Sigmoid colon (tissue), 7 donors: Measurements from ENCODE around the gene DCTN5. TPM values are rescaled to one million over a fixed set of nuclear protein-coding genes. Genes with fewer than 3 reads are reported as not detected.

Experiments used
- DNase-seq: peaks from one replicate; pipeline ENCODE4 v3.0.0-alpha.2; 2019
- H3K27ac ChIP-seq, 4 donors: fragments of 200-600 bp; sonication (generic); one replicate each; pipeline ENCODE4 v1.5.1; 2016 to 2019; ENCODE audit warnings: mild to moderate bottlenecking in 1 of 4
- H3K27me3 ChIP-seq, 3 donors: fragments of 200-600 bp; sonication (generic); one replicate each; pipeline ENCODE4 v1.5.1; 2019; ENCODE audit warnings: mild to moderate bottlenecking in 1 of 3
- H3K36me3 ChIP-seq, 4 donors: fragments of 200-600 bp; sonication (generic); one replicate each; pipeline ENCODE4 v1.5.1; 2016 to 2019
- H3K4me1 ChIP-seq, 4 donors: fragments of 200-600 bp; sonication (generic); one replicate each; pipeline ENCODE4 v1.5.1; 2017 to 2019
- H3K4me3 ChIP-seq, 4 donors: fragments of 200-600 bp; sonication (generic); one replicate each; pipeline ENCODE4 v1.5.1; 2017 to 2019; ENCODE audit warnings: mild to moderate bottlenecking in 2 of 4, moderate library complexity in 1 of 4
- H3K9me3 ChIP-seq, 4 donors: fragments of 200-600 bp in 3 of 4; sonication (generic) in 3 of 4; one replicate each; pipeline versions ENCODE4 v1.5.1 to v1.6.1; 2013 to 2019
- CTCF ChIP-seq, 4 experiments: fragments of 450-650 bp in 3 of 4; fragments of 200-600 bp in 1 of 4; IDR thresholded peaks; one replicate each; pipeline ENCODE4 v1.5.1; 2016 to 2019; ENCODE audit warnings: antibody characterized with exemption in 4 of 4, mild to moderate bottlenecking in 3 of 4, moderate library complexity in 2 of 4
- EP300 ChIP-seq, 4 donors: sonication (generic); formaldehyde crosslinking; IDR thresholded peaks; one replicate each; pipeline ENCODE4 v1.6.1; 2017; ENCODE audit warnings: antibody characterized with exemption in 4 of 4
- POLR2A ChIP-seq, 2 donors: fragments of 450-650 bp; IDR thresholded peaks; one replicate each; pipeline ENCODE4 v1.6.1; 2016; ENCODE audit warnings: antibody characterized with exemption in 2 of 2, mild to moderate bottlenecking in 2 of 2, moderate library complexity in 2 of 2
- POLR2AphosphoS5 ChIP-seq, 4 donors: sonication (generic); formaldehyde crosslinking; IDR thresholded peaks; one replicate each; pipeline ENCODE4 v1.6.1; 2017; ENCODE audit warnings: antibody characterized with exemption in 4 of 4
- WGBS, 2 donors: extraction: QIAGEN DNeasy Blood & Tissue Kit; methylation state at CpG; one replicate each; pipeline ENCODE4 v1.1.7; 2013; 5-methylcytosine and 5-hydroxymethylcytosine counted together
- intact Hi-C: fragments of 100-400 bp; cut with DNase I; formaldehyde crosslinking; loops from one replicate; pipeline ENCODE4 v1.15.1; 2023
- polyA plus RNA-seq, 3 donors: library from polyadenylated mRNA; stranded (reverse); fragments of 200-250 nt; gene quantifications; one replicate each; pipeline ENCODE4 v1.2.3, GENCODE V29; 2013
- total RNA-seq, 4 donors: library from RNA; depleted of rRNA; stranded (reverse); fragments of >200 nt; gene quantifications; one replicate each; pipeline ENCODE4 v1.1.0, GENCODE V29; 2016
- donor health status: healthy with polysubstance abuse.
- donor health status: Bipolar disorder and iron deficiency.
- donor health status: healthy.

Gene DCTN5
- total and polyA plus RNA-seq, 7 donors, result 13.2 to 41.4 (median 30.1) TPM

GRCh38 chr16:23690771-23691482 is 49.7 kb downstream of the DCTN5 start:
- Histone ChIP-seq H3K9me3 (no peaks in the 10 kb centered on the region), H3K27ac (no peak overlapping the region), H3K4me3 (no peak overlapping the region), H3K27me3 (no peaks in the 10 kb centered on the region), H3K36me3 (peaks cover 15 to 49% (median 35%) of the 10 kb centered on the region in 4 donors), H3K4me1 (peaks cover 0 to 9% (median 4%) of the 10 kb centered on the region in 4 donors)
- no peak for DNase-seq
- TF ChIP-seq POLR2A (IDR thresholded peaks at IDR 0.05), result no peak
- no peak for TF ChIP-seq CTCF (IDR thresholded peaks at IDR 0.05)
- no peak for TF ChIP-seq POLR2AphosphoS5 (IDR thresholded peaks at IDR 0.05)
- no peak for TF ChIP-seq EP300 (IDR thresholded peaks at IDR 0.05)
- intact Hi-C loops, result no loop called here
- 94 to 96% methylated on average over 25 of the region's 25 CpGs for WGBS, 2 donors

GRCh38 chr16:23691483-23692189 is 50.4 kb downstream of the DCTN5 start:
- Histone ChIP-seq H3K4me1 (peaks cover 0 to 9% (median 4%) of the 10 kb centered on the region in 4 donors), H3K36me3 (peaks cover 15 to 46% (median 34%) of the 10 kb centered on the region in 4 donors), H3K9me3 (no peaks in the 10 kb centered on the region), H3K27me3 (no peaks in the 10 kb centered on the region), H3K27ac (no peak overlapping the region), H3K4me3 (no peak overlapping the region)
- intact Hi-C loops, result no loop called here
- TF ChIP-seq CTCF (IDR thresholded peaks at IDR 0.05) (no peak), POLR2AphosphoS5 (IDR thresholded peaks at IDR 0.05) (no peak), POLR2A (IDR thresholded peaks at IDR 0.05) (no peak), EP300 (IDR thresholded peaks at IDR 0.05) (no peak)
- no peak for DNase-seq
- 91 to 92% methylated on average over 10 of the region's 10 CpGs for WGBS, 2 donors

GRCh38 chr16:23692190-23692837 is 51.0 kb downstream of the DCTN5 start:
- Histone ChIP-seq H3K4me3 (no peak overlapping the region), H3K27ac (no peak overlapping the region), H3K4me1 (peaks cover 0 to 9% (median 4%) of the 10 kb centered on the region in 4 donors), H3K9me3 (no peaks in the 10 kb centered on the region), H3K36me3 (peaks cover 15 to 39% (median 29%) of the 10 kb centered on the region in 4 donors), H3K27me3 (no peaks in the 10 kb centered on the region)
- intact Hi-C loops, result no loop called here
- no peak for DNase-seq
- 96 to 97% methylated on average over 6 of the region's 6 CpGs for WGBS, 2 donors
- TF ChIP-seq CTCF (IDR thresholded peaks at IDR 0.05) (no peak), EP300 (IDR thresholded peaks at IDR 0.05) (no peak), POLR2A (IDR thresholded peaks at IDR 0.05) (no peak), POLR2AphosphoS5 (IDR thresholded peaks at IDR 0.05) (no peak)

GRCh38 chr16:23694265-23694643 is 53.0 kb downstream of the DCTN5 start:
- WGBS, 2 donors, result 98 to 99% methylated on average over 4 of the region's 4 CpGs
- H3K4me3 ChIP-seq, result no peak overlapping the region
- H3K27me3 ChIP-seq, result no peaks in the 10 kb centered on the region
- no peak for DNase-seq
- TF ChIP-seq POLR2AphosphoS5 (IDR thresholded peaks at IDR 0.05) (no peak), CTCF (IDR thresholded peaks at IDR 0.05) (no peak), POLR2A (IDR thresholded peaks at IDR 0.05) (no peak), EP300 (IDR thresholded peaks at IDR 0.05) (no peak)
- intact Hi-C loops, result no loop called here
- no peak overlapping the region for H3K27ac ChIP-seq
- peaks cover 11 to 19% (median 13%) of the 10 kb centered on the region in 4 donors for H3K36me3 ChIP-seq
- H3K4me1 ChIP-seq, result peaks cover 0 to 9% (median 4%) of the 10 kb centered on the region in 4 donors
- no peaks in the 10 kb centered on the region for H3K9me3 ChIP-seq
